ENCODE results near the gene PDE4D.
"Not testable (repeated sequence)": the region's sequence is repeated elsewhere in the genome, so short reads cannot be mapped to it uniquely, and the experiment has no call there.

PDE4D gene

GRCh38 chr5:59317023-59317773 is 576.3 kb downstream of the PDE4D start:
- Histone ChIP-seq H3K4me3 (no peak overlapping the region), H3K36me3 (replicated peaks) (no peaks in the 10 kb centered on the region), H3K4me1 (peaks cover 6% of the 10 kb centered on the region), H3K27me3 (ENCODE audit: low read depth) (no peaks in the 10 kb centered on the region), H3K9me3 (no peaks in the 10 kb centered on the region)
- peak; percentile 60 to 73 for DNase-seq (ENCODE audit: low spot score in 2 of 2)
- in situ Hi-C loops (cut with MboI; ENCODE audit: low sequenced_read_pairs): no loop called here

GRCh38 chr5:59312223-59312622 is 581.3 kb downstream of the PDE4D start:
- DNase-seq (ENCODE audit: low spot score in 2 of 2): no peak
- Histone ChIP-seq H3K27me3 (ENCODE audit: low read depth) (no peaks in the 10 kb centered on the region), H3K36me3 (replicated peaks) (no peaks in the 10 kb centered on the region), H3K9me3 (no peaks in the 10 kb centered on the region), H3K4me3 (no peak overlapping the region), H3K4me1 (no peaks in the 10 kb centered on the region)
- in situ Hi-C loops (cut with MboI; ENCODE audit: low sequenced_read_pairs): no loop called here

DNA sequence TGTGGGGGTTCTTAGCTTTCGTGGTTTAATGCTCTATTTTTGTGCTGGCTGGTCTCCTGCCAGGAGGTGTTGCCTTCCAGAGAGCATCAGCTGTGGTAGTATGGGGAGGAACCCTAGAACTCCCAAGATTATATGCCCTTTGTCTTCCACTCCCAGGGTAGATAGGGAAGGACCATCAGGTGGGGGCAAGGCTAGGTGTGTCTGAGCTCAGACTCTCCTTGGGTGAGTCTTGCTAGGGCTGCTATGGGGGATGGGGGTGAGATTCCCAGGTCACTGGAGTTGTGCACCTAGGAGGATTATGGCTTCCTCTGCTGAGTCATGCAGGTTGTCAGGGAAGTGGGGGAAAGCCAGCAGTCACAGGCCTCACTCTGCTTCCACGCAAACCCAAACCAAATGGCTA is 584.8 kb downstream of the PDE4D start:
- in situ Hi-C loops (cut with MboI; ENCODE audit: low sequenced_read_pairs); H3K27me3 ChIP-seq (ENCODE audit: low read depth); H3K4me3 ChIP-seq; DNase-seq (ENCODE audit: low spot score in 2 of 2); H3K36me3 ChIP-seq (replicated peaks); H3K4me1 ChIP-seq; H3K9me3 ChIP-seq: not testable (repeated sequence)

- DNase-seq (ENCODE audit: low spot score in 2 of 2); H3K9me3 ChIP-seq; H3K27me3 ChIP-seq (ENCODE audit: low read depth); H3K4me3 ChIP-seq; H3K36me3 ChIP-seq (replicated peaks); in situ Hi-C loops (cut with MboI; ENCODE audit: low sequenced_read_pairs); H3K4me1 ChIP-seq: not testable (repeated sequence)
These were observed 590.2 kb downstream of the PDE4D start for GRCh38 chr5:59303289-59303716.

DNA sequence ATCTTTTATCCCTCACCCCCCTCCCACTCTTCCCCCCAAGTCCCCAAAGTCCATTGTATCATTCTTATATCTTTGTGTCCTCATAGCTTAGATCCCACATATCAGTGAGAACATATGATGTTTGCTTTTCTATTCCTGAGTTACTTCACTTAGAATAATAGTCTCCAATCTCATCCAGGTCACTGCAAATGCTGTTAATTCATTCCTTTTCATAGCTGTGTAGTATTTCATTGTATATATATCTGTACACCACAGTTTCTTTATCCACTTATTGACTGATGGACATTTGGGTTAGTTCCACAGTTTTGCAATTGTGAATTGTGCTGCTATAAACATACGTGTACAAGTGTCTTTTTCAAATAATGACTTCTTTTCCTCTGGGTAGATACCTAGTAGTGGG is 591.0 kb downstream of the PDE4D start:
- H3K4me3 ChIP-seq; H3K9me3 ChIP-seq; H3K36me3 ChIP-seq (replicated peaks); H3K4me1 ChIP-seq; H3K27me3 ChIP-seq (ENCODE audit: low read depth); DNase-seq (ENCODE audit: low spot score in 2 of 2); in situ Hi-C loops (cut with MboI; ENCODE audit: low sequenced_read_pairs): not testable (repeated sequence)

- Histone ChIP-seq H3K27me3 (ENCODE audit: low read depth) (no peaks in the 10 kb centered on the region), H3K36me3 (replicated peaks) (no peaks in the 10 kb centered on the region), H3K4me1 (no peaks in the 10 kb centered on the region), H3K4me3 (no peak overlapping the region), H3K9me3 (no peaks in the 10 kb centered on the region)
- no peak for DNase-seq (ENCODE audit: low spot score in 2 of 2)
- in situ Hi-C loops (cut with MboI; ENCODE audit: low sequenced_read_pairs): no loop called here
These were observed 591.8 kb downstream of the PDE4D start for GRCh38 chr5:59301727-59302126.

DNA sequence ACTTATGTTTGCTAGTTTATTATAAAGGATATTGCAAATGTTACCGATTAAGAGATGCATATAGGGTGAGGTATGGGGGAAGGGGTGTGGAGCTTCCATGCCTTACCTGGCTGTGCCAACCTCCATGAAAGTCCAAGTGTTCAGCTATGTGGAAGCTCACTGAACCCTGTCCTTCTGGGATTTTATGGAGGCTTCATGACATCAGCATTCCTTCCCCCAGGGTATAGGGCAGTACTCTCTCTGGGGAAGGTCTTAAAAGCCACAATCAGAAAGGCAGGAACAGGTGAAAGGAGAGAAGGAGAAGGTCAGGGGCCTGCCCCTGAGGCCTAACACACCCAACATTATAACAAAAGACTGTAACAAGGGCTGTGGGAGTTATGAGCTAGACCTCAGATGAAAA is 592.6 kb downstream of the PDE4D start:
- in situ Hi-C loops (cut with MboI; ENCODE audit: low sequenced_read_pairs): no loop called here
- no peaks in the 10 kb centered on the region for H3K4me1 ChIP-seq

GRCh38 chr5:59299006-59299405 is 594.5 kb downstream of the PDE4D start:
- in situ Hi-C loops (cut with MboI; ENCODE audit: low sequenced_read_pairs): no loop called here
- Histone ChIP-seq H3K4me1 (no peaks in the 10 kb centered on the region), H3K4me3 (no peak overlapping the region)

More for the DNA sequence above, 592.6 kb downstream of the PDE4D start:
- DNase-seq (ENCODE audit: low spot score in 2 of 2): no peak
- no peaks in the 10 kb centered on the region for H3K9me3 ChIP-seq
- no peak overlapping the region for H3K4me3 ChIP-seq
- H3K27me3 ChIP-seq (ENCODE audit: low read depth): no peaks in the 10 kb centered on the region
- no peaks in the 10 kb centered on the region for H3K36me3 ChIP-seq (replicated peaks)

GRCh38 chr5:59296317-59297264 is 596.9 kb downstream of the PDE4D start:
- Histone ChIP-seq H3K27me3 (ENCODE audit: low read depth) (no peaks in the 10 kb centered on the region), H3K36me3 (replicated peaks) (no peaks in the 10 kb centered on the region), H3K4me1 (no peaks in the 10 kb centered on the region), H3K4me3 (no peak overlapping the region), H3K9me3 (no peaks in the 10 kb centered on the region)
- no peak for DNase-seq (ENCODE audit: low spot score in 2 of 2)
- in situ Hi-C loops (cut with MboI; ENCODE audit: low sequenced_read_pairs): no loop called here

More at GRCh38 chr5:59299006-59299405, 594.5 kb downstream of the PDE4D start:
- Histone ChIP-seq H3K27me3 (ENCODE audit: low read depth) (no peaks in the 10 kb centered on the region), H3K36me3 (replicated peaks) (no peaks in the 10 kb centered on the region), H3K9me3 (no peaks in the 10 kb centered on the region)
- DNase-seq (ENCODE audit: low spot score in 2 of 2): no peak

GRCh38 chr5:59293700-59294099 is 599.8 kb downstream of the PDE4D start:
- no peaks in the 10 kb centered on the region for H3K36me3 ChIP-seq (replicated peaks)
- no peak for DNase-seq (ENCODE audit: low spot score in 2 of 2)
- in situ Hi-C loops (cut with MboI; ENCODE audit: low sequenced_read_pairs): no loop called here
- no peaks in the 10 kb centered on the region for H3K9me3 ChIP-seq
- H3K4me3 ChIP-seq: no peak overlapping the region
- H3K27me3 ChIP-seq (ENCODE audit: low read depth): no peaks in the 10 kb centered on the region
- H3K4me1 ChIP-seq: no peaks in the 10 kb centered on the region

- H3K36me3 ChIP-seq (replicated peaks): no peaks in the 10 kb centered on the region
- in situ Hi-C loops (cut with MboI; ENCODE audit: low sequenced_read_pairs): no loop called here
These were observed 601.6 kb downstream of the PDE4D start for GRCh38 chr5:59291941-59292340.

GRCh38 chr5:59287884-59288283 is 605.6 kb downstream of the PDE4D start:
- no peak for DNase-seq (ENCODE audit: low spot score in 2 of 2)
- Histone ChIP-seq H3K4me1 (no peaks in the 10 kb centered on the region), H3K36me3 (replicated peaks) (no peaks in the 10 kb centered on the region), H3K27me3 (ENCODE audit: low read depth) (no peaks in the 10 kb centered on the region), H3K4me3 (no peak overlapping the region), H3K9me3 (no peaks in the 10 kb centered on the region)
- in situ Hi-C loops (cut with MboI; ENCODE audit: low sequenced_read_pairs): no loop called here

More at GRCh38 chr5:59291941-59292340, 601.6 kb downstream of the PDE4D start:
- no peak for DNase-seq (ENCODE audit: low spot score in 2 of 2)
- Histone ChIP-seq H3K9me3 (no peaks in the 10 kb centered on the region), H3K4me3 (no peak overlapping the region), H3K4me1 (no peaks in the 10 kb centered on the region), H3K27me3 (ENCODE audit: low read depth) (no peaks in the 10 kb centered on the region)

GRCh38 chr5:59287361-59287760 is 606.2 kb downstream of the PDE4D start:
- H3K27me3 ChIP-seq (ENCODE audit: low read depth): no peaks in the 10 kb centered on the region
- no peak for DNase-seq (ENCODE audit: low spot score in 2 of 2)
- H3K4me3 ChIP-seq: no peak overlapping the region
- no peaks in the 10 kb centered on the region for H3K36me3 ChIP-seq (replicated peaks)
- H3K4me1 ChIP-seq: no peaks in the 10 kb centered on the region
- no peaks in the 10 kb centered on the region for H3K9me3 ChIP-seq
- in situ Hi-C loops (cut with MboI; ENCODE audit: low sequenced_read_pairs): no loop called here

DNA sequence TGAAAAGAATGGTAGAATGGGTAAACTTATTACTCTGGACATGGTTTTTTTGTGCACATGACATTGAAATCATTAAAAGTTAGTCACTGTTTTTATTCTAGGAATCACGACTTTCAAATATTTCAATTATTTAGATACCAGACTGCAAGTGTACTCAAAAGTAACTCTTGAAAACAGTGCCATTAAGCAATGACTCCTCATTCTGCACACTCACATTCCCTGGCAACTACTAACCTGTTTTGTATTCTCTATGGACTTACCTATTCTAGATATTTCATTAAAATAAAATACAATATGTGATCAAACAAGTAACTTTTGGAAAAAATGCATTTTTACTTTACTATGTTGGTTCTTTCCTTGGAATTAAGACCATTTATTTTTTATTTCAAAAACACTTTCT is 607.0 kb downstream of the PDE4D start:
- Histone ChIP-seq H3K36me3 (replicated peaks) (no peaks in the 10 kb centered on the region), H3K27me3 (ENCODE audit: low read depth) (no peaks in the 10 kb centered on the region), H3K4me1 (no peaks in the 10 kb centered on the region), H3K4me3 (no peak overlapping the region), H3K9me3 (no peaks in the 10 kb centered on the region)
- DNase-seq (ENCODE audit: low spot score in 2 of 2): no peak
- in situ Hi-C loops (cut with MboI; ENCODE audit: low sequenced_read_pairs): no loop called here

Data from HAP-1 (cell line).